AG09319 (cell line): ENCODE data around the gene PIK3R5.

ENCODE experiments used
- DNase-seq: peaks from one replicate; pipeline ENCODE4 v3.0.0-alpha.2; 2010; ENCODE audit warnings: low read depth; ENCODE audit errors: extremely low read depth
- CTCF ChIP-seq: IDR thresholded peaks from 2 replicates; pipeline ENCODE4 v1.5.1; 2011; ENCODE audit warnings: low read depth, mild to moderate bottlenecking, inconsistent platforms, low read length, moderate library complexity

The PIK3R5 gene

GRCh38 chr17:8843344-8843743 lies 122.2 kb downstream of the PIK3R5 start:
- no peak for TF ChIP-seq CTCF
- no peak for DNase-seq

GRCh38 chr17:8841844-8842243 lies 123.7 kb downstream of the PIK3R5 start:
- DNase-seq, result no peak
- TF ChIP-seq CTCF, result no peak

GRCh38 chr17:8839410-8839935 lies 126.0 kb downstream of the PIK3R5 start:
- DNase-seq, result no peak
- TF ChIP-seq CTCF, result no peak

- DNase-seq, result no peak
- no peak for TF ChIP-seq CTCF
Observed at GRCh38 chr17:8838551-8839095, 126.9 kb downstream of the PIK3R5 start.

- no peak for DNase-seq
- no peak for TF ChIP-seq CTCF
Observed at GRCh38 chr17:8837563-8838075, 127.9 kb downstream of the PIK3R5 start.

GRCh38 chr17:8836821-8837562 lies 128.5 kb downstream of the PIK3R5 start:
- DNase-seq, result no peak
- TF ChIP-seq CTCF, result no peak
